Lung (tissue), 12 donors: ENCODE results near the gene CMBL. TPM values are rescaled to one million over a fixed set of nuclear protein-coding genes. Genes with fewer than 3 reads are reported as not detected.
A peak's percentile ranks its signal among the peaks of the same experiment; 100 is the strongest.

ENCODE experiments used
- ATAC-seq: fragments of 200-7000 bp; cut with Tn5 transposase; one replicate; pipeline ENCODE4 v1.9.1; 2020; ENCODE audit warnings: moderate number of reproducible peaks; ENCODE audit not compliant: insufficient read depth, low FRiP score
- DNase-seq, 3 donors: peaks; one replicate each; pipeline ENCODE4 v3.0.0-alpha.2; 2013 to 2017
- H3K27ac ChIP-seq, 2 donors: one replicate each; pipeline ENCODE4 v1.5.1; 2013; ENCODE audit warnings: mild to moderate bottlenecking in 2 of 2, moderate library complexity in 2 of 2, control low read depth in 1 of 2, inconsistent platforms in 1 of 2, low read depth in 1 of 2, low read length in 1 of 2
- H3K27me3 ChIP-seq, 3 donors: one replicate each; pipeline ENCODE4 v1.5.1; 2013; ENCODE audit warnings: low read length in 2 of 3; ENCODE audit not compliant: control insufficient read depth in 3 of 3, insufficient read depth in 3 of 3
- H3K36me3 ChIP-seq, 4 donors: one replicate each; pipeline ENCODE4 v1.5.1; 2013; ENCODE audit warnings: low read length in 4 of 4, mild to moderate bottlenecking in 1 of 4, moderate library complexity in 1 of 4; ENCODE audit not compliant: control insufficient read depth in 4 of 4, insufficient read depth in 4 of 4
- H3K4me1 ChIP-seq, 5 donors: one replicate each; pipeline ENCODE4 v1.5.1; 2013; ENCODE audit warnings: low read length in 5 of 5, mild to moderate bottlenecking in 2 of 5, moderate library complexity in 1 of 5; ENCODE audit not compliant: control insufficient read depth in 5 of 5, insufficient read depth in 5 of 5
- H3K4me3 ChIP-seq: one replicate; pipeline ENCODE4 v1.5.1; 2013; ENCODE audit warnings: mild to moderate bottlenecking, control low read depth, moderate library complexity
- H3K9ac ChIP-seq, 2 donors: one replicate each; pipeline ENCODE4 v1.5.1; 2013; ENCODE audit warnings: low read length in 2 of 2, control low read depth in 1 of 2; ENCODE audit not compliant: insufficient read depth in 1 of 2
- H3K9me3 ChIP-seq, 4 donors: one replicate each; pipeline ENCODE4 v1.5.1; 2013; ENCODE audit warnings: low read length in 3 of 4, mild to moderate bottlenecking in 1 of 4, moderate library complexity in 1 of 4; ENCODE audit not compliant: control insufficient read depth in 4 of 4, insufficient read depth in 3 of 4
- CTCF ChIP-seq: IDR thresholded peaks from 2 replicates; pipeline ENCODE4 v1.5.1; 2012; ENCODE audit warnings: mild to moderate bottlenecking; ENCODE audit errors: control extremely low read depth, extremely low read depth
- WGBS, 2 donors: extraction: QIAGEN DNeasy Blood & Tissue Kit; methylation state at CpG; one replicate each; pipeline ENCODE4 v1.1.7; 2013; 5-methylcytosine and 5-hydroxymethylcytosine counted together
- polyA plus RNA-seq, 2 donors: library from polyadenylated mRNA; stranded (reverse); fragments of 200-250 nt; gene quantifications; one replicate each; pipeline ENCODE4 v1.2.1, GENCODE V29; 2013
- total RNA-seq, 2 donors: library from RNA; depleted of rRNA in 1 of 2; stranded (reverse); fragments of >200 nt in 1 of 2; gene quantifications; one replicate each; pipeline ENCODE4 v1.2.1, GENCODE V29; 2014 to 2021
- donor health status: control.
- donor health status: control.
- donor health status: Bipolar disorder and iron deficiency.
- donor health status: healthy.
- donor health status: DM: yes; HTN: yes; CAD: no.

Gene CMBL
- total and polyA plus RNA-seq, 4 donors = 8.1 to 15.9 (median 12.9) TPM

GRCh38 chr5:10337986-10338385 lies 30.3 kb upstream of the CMBL start:
- Histone ChIP-seq H3K4me1 (peaks cover 0 to 12% (median 0%) of the 10 kb centered on the region in 5 donors), H3K27ac (no peak overlapping the region), H3K9ac (no peak overlapping the region), H3K9me3 (peaks cover 0 to 5% (median 0%) of the 10 kb centered on the region in 4 donors), H3K36me3 (no peaks in the 10 kb centered on the region), H3K4me3 (no peak overlapping the region), H3K27me3 (no peaks in the 10 kb centered on the region)
- DNase-seq = no peak
- no peak for ATAC-seq
- TF ChIP-seq CTCF = no peak
- WGBS, 2 donors = 80 to 81% methylated on average over 4 of the region's 4 CpGs

- Histone ChIP-seq H3K4me1 (peaks cover 0 to 19% (median under 1%) of the 10 kb centered on the region in 5 donors), H3K27ac (no peak overlapping the region), H3K27me3 (no peaks in the 10 kb centered on the region), H3K9ac (no peak overlapping the region), H3K36me3 (no peaks in the 10 kb centered on the region), H3K4me3 (no peak overlapping the region), H3K9me3 (peaks cover 0 to 5% (median 0%) of the 10 kb centered on the region in 4 donors)
- no peak for TF ChIP-seq CTCF
- WGBS, 2 donors = 96 to 97% methylated on average over 4 of the region's 4 CpGs
- DNase-seq = no peak
- ATAC-seq = no peak
Measured at GRCh38 chr5:10337107-10337506, 29.4 kb upstream of the CMBL start.

- peak overlapping the region in 1 of 2 donors; percentile 36 for H3K27ac ChIP-seq
- H3K27me3 ChIP-seq = no peaks in the 10 kb centered on the region
- no peak for TF ChIP-seq CTCF
- H3K36me3 ChIP-seq = no peaks in the 10 kb centered on the region
- H3K4me1 ChIP-seq = peaks cover 2 to 31% (median 11%) of the 10 kb centered on the region in 5 donors
- no peak overlapping the region for H3K9ac ChIP-seq
- H3K9me3 ChIP-seq = peaks cover 0 to 5% (median 0%) of the 10 kb centered on the region in 4 donors
- ATAC-seq (no peak), DNase-seq (no peak)
- H3K4me3 ChIP-seq = no peak overlapping the region
- 86 to 92% methylated on average over 14 of the region's 14 CpGs for WGBS, 2 donors
Measured at GRCh38 chr5:10335711-10336470, 28.2 kb upstream of the CMBL start.
